H7 (cell line): ENCODE results near the gene NOXA1. TPM values are rescaled to one million over a fixed set of nuclear protein-coding genes. Genes with fewer than 3 reads are reported as not detected.

Experiments
- DNase-seq: peaks from one replicate; pipeline ENCODE4 v3.0.0; 2012
- H3K27me3 ChIP-seq: 2 replicates; pipeline ENCODE4 v1.6.0; 2011; ENCODE audit warnings: mild to moderate bottlenecking, low read length; ENCODE audit not compliant: control insufficient read depth, insufficient read depth
- H3K36me3 ChIP-seq: replicated peaks from 2 replicates; pipeline ENCODE4 v1.5.1; 2011; ENCODE audit warnings: low read length; ENCODE audit not compliant: control insufficient read depth, insufficient read depth
- H3K4me3 ChIP-seq: 2 replicates; pipeline ENCODE4 v1.5.1; 2011; ENCODE audit warnings: low read depth, mild to moderate bottlenecking, control low read depth, low read length, moderate library complexity; ENCODE audit not compliant: insufficient read depth
- total RNA-seq: library from RNA; depleted of rRNA; stranded (reverse); fragments of >200 nt; shearing (Covaris generic); gene quantifications from 2 replicates; pipeline ENCODE4 v1.2.3, GENCODE V29; 2014

NOXA1 gene
- total RNA-seq, 1 experiment from 2014 or later: 1.0 TPM

DNA sequence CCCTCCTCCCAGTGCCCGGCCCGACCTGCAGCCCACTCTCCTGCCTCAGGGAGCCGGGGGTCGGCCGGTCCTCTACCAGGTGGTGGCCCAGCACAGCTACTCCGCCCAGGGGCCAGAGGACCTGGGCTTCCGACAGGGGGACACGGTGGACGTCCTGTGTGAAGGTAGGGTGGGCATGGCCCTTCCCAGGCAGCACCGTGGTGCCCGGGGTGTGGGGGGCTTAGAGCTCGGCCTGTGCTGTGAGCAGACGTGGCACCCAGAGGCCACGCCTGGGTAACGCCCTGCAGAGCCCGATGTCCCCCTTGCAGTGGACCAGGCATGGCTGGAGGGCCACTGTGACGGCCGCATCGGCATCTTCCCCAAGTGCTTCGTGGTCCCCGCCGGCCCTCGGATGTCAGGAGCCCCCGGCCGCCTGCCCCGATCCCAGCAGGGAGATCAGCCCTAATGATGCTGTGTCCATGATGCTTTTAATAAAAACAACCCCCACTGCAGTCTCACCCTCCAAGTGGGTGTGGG is 10.8 kb downstream of the NOXA1 start:
- DNase-seq: peak; percentile 58
- H3K36me3 ChIP-seq: no peaks in the 10 kb centered on the region
- H3K4me3 ChIP-seq: no peak overlapping the region
- no peaks in the 10 kb centered on the region for H3K27me3 ChIP-seq

DNA sequence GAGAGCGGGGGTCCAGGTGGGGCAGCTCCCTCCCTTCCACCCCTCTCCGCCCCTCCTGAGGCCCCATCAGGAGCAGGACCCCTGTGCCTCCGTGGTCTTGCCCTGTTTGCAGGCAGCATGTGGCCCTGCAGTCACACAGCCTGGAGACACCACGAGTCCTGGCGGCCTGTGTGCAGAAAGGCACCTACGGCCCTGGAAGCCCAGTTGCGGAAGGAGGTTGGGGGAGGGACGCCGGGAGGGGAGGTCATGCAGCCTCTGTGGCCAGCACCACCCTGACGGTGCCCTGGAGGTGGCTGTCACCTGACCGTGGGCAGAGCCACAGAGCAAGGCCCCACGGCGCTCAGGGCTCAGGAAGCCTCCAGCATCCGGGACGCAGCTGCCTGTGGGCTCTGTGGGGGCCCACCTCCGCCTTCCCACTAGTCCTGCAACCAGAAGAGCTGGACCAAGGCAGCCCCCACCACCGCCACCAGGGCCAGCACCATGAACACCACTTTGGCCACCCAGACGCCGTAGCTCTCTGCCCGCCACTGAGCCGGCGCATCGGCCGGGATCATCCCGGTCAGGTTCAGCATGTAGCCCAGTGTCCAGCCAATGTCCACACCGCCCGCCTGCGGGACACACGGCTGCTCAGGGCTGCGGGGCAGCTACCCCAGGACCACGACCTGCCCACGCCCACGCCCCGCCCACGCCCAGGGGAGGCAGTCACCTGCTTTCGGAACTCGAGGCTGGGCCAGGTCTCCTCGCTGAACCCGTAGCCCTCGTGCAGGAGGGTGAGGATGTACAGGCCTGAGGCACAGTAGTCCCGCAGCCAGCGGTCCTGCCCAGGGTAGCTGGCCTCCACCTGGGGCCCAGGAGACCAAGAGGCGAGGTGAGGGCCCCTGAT is 11.5 kb downstream of the NOXA1 start:
- DNase-seq: peak; percentile 53
- H3K36me3 ChIP-seq: no peaks in the 10 kb centered on the region
- H3K27me3 ChIP-seq: no peaks in the 10 kb centered on the region

DNA sequence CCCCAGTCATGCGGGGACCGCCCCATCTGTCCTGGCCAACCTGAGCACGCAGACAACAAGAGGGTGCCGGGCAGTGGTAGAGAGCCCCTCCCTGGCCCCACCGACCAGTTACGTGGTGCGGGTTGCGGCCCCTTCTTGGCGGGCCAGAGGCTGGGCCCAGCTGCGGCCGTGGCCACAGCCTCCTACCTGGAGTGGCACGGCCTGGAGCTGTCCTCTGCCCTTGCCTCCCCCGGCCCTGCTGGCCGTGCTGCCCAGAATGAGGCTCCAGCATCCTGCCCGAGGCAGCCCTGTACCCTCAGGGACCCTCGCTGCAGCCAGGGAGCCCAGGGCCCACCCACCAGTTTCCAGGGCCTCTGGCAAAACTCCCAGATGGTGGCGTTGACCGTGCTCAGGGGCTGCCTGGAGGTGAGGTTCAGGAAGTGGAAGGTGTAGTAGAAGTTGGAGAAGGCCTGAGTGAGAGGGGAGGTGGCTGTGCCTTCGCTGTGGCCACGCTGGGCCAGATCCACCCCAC is 12.2 kb downstream of the NOXA1 start:
- Histone ChIP-seq H3K36me3 (no peaks in the 10 kb centered on the region), H3K27me3 (no peaks in the 10 kb centered on the region), H3K4me3 (no peak overlapping the region)
- peak; percentile 51 for DNase-seq

More for the DNA sequence above, 11.5 kb downstream of the NOXA1 start:
- H3K4me3 ChIP-seq: no peak overlapping the region

DNA sequence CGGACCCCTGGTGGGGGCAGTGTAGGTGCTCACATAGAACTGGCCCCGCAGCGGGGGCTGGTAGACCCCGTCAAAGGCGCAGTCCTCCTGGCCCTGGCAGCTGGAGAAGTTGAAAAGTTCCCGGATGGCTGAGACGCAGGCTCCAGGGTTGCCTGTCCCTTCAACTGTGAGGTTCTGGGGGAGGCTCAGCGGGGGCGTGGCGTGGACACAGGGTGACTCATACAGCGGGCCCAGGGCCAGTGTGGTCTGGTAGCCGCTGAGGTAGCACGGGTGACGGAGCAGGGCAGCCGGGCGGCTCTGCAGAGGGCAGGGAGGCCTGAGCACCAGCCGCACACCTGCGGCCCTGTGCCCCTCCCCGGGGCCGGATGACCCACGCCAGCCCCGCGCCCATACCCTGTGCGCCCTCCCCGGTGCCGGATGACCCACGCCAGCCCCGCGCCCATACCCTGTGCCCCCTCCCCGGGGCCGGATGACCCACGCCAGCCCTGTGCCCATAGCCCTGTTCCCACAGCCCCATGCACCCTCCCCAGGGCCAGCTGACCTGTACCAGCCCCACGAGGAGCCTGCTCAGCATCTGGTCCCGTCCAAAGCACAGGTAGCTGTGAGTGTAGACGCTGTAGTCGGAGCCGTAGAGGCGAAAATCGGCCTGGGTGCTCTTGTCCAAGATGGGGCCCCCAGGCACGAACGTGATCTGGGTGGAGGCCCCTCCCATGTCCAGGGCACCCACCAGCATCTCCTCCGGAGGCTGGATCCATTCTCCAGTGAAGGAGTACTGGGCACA is 13.0 kb downstream of the NOXA1 start:
- no peak overlapping the region for H3K4me3 ChIP-seq
- DNase-seq: peak; percentile 67

DNA sequence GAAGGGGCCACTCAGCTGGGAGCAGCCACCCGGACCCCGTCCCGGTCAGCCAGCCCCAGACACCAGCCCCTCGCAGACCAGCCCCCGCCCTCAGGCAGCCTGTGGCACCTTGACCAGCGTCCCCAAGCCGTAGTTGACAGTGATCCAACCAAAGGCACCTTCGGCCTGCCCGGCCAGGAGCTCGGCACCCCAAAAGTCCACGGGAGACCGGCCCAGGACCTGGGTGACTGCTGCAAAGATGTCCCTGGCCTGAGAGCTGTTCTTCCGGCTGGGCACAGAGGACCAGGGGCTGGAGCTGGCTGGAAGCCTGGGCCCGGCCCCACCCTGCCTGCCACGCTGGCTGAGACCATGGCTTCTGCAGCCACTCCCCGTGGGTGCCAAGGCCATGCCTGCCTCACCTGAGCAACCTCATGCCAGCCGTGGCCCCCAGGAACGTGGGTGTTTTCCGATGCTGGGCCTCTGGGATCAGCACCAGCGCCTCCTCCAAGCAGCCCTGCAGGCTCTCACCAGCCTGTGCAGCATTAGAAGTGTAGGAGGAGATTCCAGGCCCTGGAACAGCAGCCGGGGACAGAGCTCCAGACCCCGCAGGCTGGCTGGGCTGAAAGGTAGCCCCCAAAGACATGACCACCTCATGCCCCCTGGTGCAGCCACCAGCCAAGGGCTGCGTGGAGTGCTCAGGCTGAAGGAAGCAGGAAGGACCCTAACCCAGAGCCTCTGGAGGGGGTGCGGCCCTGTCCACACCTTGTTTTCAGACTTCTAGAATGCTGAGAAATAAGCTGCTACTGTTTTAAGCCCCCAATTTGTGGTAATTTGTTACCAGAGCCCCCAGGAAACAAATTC is 13.8 kb downstream of the NOXA1 start:
- Histone ChIP-seq H3K4me3 (no peak overlapping the region), H3K27me3 (peaks cover 1% of the 10 kb centered on the region; the same call in 1 of the 2 replicates), H3K36me3 (no peaks in the 10 kb centered on the region)
- DNase-seq: peak; percentile 56

More for the DNA sequence above, 13.0 kb downstream of the NOXA1 start:
- Histone ChIP-seq H3K27me3 (no peaks in the 10 kb centered on the region), H3K36me3 (no peaks in the 10 kb centered on the region)

DNA sequence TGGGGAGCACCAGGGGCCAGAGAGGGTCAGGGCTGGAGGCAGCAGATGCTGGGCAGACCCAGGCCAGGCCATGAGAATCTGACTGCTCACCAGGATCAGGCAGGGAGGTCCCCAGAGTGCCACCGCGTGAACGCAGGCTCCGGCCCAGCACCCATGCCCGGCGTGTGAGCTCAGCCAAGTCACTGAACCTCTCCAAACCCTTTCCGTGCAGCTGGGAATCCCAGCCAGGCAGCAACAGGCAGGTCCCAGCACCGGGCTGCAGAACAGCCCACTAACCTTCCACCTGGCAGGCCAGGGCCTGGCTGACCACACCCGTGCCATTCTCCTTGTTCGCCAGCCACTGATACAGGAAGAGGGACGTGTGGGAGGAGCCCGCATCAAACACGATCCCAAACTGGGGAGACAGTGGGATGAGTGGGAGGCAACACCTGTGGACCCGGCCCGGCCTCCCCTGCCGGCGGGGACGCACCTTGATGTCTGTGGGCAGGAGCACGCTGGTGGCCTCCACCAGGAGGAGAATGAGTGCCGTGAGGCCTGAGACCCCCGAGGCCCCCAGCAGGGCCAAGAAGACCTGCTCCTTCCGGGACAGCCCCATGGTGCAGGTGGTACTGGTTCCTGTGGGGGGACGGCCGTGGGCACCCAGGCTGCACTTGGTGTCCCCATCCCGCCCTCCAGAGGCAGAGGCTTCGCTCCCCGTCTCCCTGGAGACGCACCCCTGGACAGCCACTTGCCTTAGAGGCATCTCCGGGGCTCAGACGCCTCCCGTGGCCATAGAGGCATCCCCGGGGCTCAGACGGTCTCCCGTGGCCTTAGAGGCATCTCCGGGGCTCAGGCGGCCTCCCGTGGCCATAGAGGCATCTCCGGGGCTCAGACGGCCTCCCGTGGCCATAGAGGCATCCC is 14.7 kb downstream of the NOXA1 start:
- DNase-seq: peak; percentile 62
- H3K27me3 ChIP-seq: peaks cover 4% of the 10 kb centered on the region; the same call in 1 of the 2 replicates
- H3K36me3 ChIP-seq: no peaks in the 10 kb centered on the region
- H3K4me3 ChIP-seq: no peak overlapping the region

DNA sequence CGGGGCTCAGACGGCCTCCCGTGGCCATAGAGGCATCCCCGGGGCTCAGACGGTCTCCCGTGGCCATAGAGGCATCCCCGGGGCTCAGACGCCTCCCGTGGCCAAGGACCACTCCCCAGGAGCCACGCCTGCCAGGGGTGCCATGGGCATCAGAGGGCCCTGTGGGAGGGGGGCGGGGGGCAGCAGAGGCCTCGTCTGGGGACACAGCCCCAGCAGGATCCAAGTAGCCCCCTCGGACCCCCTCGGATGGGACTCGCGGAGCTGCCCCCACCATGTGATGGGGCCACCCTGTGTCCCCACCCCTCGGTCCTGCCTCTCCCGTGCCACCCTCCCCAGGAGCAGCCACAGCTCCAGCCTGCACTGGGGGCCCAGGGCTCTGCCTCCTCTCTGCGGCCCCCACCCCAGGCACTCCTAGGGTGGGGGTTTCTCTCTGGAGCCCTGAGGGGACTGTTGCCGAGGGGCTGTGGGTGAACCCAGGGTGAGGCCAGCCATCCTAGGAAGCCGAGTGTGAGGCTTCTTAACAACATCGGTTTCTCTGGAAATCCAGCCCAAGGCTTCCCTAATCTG is 15.5 kb downstream of the NOXA1 start:
- peaks cover 4% of the 10 kb centered on the region; the same call in 1 of the 2 replicates for H3K27me3 ChIP-seq
- no peaks in the 10 kb centered on the region for H3K36me3 ChIP-seq
- DNase-seq: no peak
- H3K4me3 ChIP-seq: no peak overlapping the region

DNA sequence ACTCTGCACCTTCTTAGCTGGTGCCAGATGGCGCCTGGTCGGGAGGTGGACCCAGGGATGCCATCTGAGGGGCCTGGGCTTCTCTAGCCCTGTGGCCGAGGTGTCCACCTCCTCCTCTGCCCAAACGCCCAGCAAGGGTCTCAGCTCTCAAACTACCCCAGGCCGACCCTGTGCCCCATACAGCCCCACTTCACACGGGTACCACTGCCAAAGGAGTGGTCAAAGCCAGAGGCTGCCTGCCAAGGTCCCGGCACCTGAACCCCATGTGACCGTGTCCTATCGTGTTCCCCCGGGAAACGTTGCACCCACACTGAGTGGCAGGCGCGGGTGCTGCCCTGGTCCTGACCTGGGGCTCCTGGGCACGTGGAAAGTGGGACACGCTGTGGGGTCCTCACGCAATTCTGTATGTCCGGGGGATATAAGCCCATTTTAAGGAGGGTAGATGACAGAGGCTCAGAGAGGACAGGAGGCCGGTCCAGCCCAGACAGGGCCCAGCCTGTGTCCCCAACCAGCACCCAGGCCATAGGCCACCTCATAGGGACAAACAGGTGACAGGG is 16.0 kb downstream of the NOXA1 start:
- Histone ChIP-seq H3K4me3 (no peak overlapping the region), H3K36me3 (no peaks in the 10 kb centered on the region), H3K27me3 (peaks cover 4% of the 10 kb centered on the region; the same call in 1 of the 2 replicates)
- DNase-seq: no peak

DNA sequence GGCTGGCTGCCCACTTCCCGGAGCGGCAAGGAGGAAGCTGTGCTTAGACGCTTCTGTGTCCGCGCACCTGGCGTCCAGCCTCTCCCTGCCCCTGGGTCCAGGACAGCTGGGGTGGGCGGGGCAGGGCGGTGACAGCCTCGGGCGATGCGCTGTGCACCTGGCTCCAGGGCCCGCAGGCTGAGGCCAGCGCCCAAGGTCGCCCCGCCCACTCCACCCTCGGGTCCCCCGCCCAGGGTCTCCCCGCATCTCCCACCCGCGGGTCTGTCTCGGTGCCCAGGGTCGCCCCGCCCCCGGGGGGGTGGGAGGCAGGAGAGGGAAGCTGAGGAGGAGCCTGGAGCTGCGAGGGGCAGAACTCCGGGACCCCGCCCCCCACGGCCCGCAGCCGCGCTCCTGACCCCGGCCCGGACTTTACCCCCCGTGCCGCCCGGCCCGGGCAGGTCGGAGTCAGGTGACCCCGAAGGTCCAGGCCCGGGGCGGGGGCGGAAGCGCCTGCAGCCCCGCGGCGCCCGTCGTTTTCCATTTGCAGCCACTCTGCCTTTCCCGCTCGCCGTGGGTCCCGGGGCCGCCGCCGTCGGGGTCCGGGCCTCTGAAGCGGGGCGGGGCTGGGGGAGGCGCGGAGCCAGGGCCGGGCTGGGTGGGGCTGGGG is 18.2 kb downstream of the NOXA1 start, which contains the start of gene ENTPD8:
ENTPD8 (minus strand) TSS at position 69 of the 646 bp plus-strand sequence. CDS start 3,072 bp downstream, outside the sequence.
- Histone ChIP-seq H3K27me3 (peaks cover 4% of the 10 kb centered on the region; the same call in 1 of the 2 replicates), H3K4me3 (peak within 1 kb of the TSS; percentile 40), H3K36me3 (no peaks in the 10 kb centered on the region)
- DNase-seq: peak; percentile 99

DNA sequence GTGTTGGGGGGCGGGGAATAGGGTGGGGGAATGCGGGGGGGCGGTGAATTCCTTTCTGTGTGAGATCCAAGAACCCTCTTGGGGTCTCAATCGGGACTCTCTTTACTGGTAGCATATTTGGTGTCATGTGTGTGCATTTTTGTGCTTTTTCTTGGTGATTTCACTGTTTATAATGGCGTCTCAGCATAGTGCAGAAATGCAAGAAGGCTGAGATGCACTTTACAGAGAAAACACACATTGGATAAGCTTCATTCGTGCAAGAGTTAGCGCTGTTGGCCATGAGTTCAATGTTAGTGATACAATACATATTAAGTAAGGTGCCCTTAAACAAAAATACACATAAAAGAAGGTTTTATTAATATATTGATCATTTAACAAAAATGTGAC is 18.7 kb downstream of the NOXA1 start:
- H3K27me3 ChIP-seq: peaks cover 4% of the 10 kb centered on the region; the same call in 1 of the 2 replicates
- no peak for DNase-seq
- no peaks in the 10 kb centered on the region for H3K36me3 ChIP-seq
- 0 out of 2 replicates have a peak overlapping the region, but pooled peaks have one; percentile 0 for H3K4me3 ChIP-seq

DNA sequence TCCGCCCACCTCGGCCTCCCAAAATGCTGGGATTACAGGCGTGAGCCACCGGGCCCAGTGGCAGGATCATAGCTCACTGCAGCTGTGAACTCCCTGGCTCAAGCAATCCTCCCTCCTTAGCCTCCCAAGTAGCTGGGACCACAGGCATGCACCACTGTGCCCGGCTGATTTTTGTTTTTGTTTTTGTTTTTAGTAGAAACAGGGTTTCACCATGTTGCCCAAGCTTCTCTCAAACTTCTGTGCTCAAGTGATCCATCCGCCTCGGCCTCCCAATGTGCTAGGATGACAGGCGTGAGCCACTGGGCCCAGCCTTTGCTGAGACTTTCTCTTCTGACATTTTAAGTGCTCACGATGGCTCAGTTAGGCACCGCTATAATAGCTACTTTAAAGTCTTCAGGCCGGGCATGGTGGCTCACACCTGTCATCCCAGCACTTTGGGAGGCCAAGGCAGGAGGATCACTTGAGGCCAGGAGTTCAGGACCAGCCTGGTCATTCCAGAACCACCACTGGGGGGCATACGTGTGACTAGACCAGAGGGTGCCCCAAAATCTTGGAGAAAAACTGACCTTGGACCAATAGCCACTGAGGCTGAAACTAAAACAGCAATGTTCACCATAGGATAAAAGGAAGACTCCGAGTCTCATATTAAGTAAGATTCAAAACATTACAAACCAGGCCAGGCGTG is 21.1 kb downstream of the NOXA1 start:
- Histone ChIP-seq H3K4me3 (no peak overlapping the region), H3K27me3 (peaks cover 4% of the 10 kb centered on the region; the same call in 1 of the 2 replicates), H3K36me3 (no peaks in the 10 kb centered on the region)
- DNase-seq: no peak
